ENCODE data around the gene BBS1. TPM values are rescaled to one million over a fixed set of nuclear protein-coding genes. Genes with fewer than 3 reads are reported as not detected.

The BBS1 gene
- total RNA-seq, 1 donor from 2014 or later: 18.8 TPM

DNA sequence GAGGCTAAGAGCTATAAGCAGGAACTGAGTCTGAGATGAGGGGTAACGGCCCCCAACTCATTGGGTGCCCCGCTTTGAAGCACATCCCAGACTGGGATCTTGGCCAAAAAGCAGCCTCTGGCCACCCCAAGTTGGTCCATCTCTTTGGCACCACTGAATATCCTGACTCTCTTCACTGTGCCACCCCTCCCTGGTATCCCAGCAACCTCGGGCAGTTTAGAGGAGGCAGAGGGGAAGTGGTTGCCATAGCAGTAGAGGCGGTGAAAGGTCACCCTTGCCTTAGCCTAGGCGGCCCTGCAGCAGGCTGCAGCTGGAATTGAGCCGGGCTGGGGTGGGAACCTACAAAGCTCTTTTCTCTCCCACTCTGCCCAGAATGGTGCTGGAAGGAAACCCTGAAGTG is 42.7 kb upstream of the BBS1 start:
- Mint-ChIP-seq H3K27ac (ENCODE audit: unreplicated experiment) (no peak overlapping the region), H3K4me1 (ENCODE audit: low read depth, unreplicated experiment) (peaks cover 1% of the 10 kb centered on the region), H3K36me3 (ENCODE audit: low read depth, unreplicated experiment) (peaks cover 9% of the 10 kb centered on the region), H3K4me3 (ENCODE audit: unreplicated experiment) (peak overlapping the region; percentile 87), H3K9me3 (ENCODE audit: unreplicated experiment) (no peaks in the 10 kb centered on the region), H3K27me3 (ENCODE audit: low read depth, unreplicated experiment) (peaks cover 2% of the 10 kb centered on the region)
- FAIRE-seq (no peak), DNase-seq (ENCODE audit: low read depth) (no peak)
- H3K4me3 ChIP-seq (ENCODE audit: insufficient read depth, low read depth, low read length): peak overlapping the region; percentile 67
- H3K9ac ChIP-seq (ENCODE audit: low read length): peak overlapping the region; percentile 83
- no peaks in the 10 kb centered on the region for H3K9me3 ChIP-seq (ENCODE audit: insufficient read depth, low read depth, low read length)
- H3K4me1 ChIP-seq (ENCODE audit: insufficient read depth, low read length): peaks cover 10% of the 10 kb centered on the region
- TF ChIP-seq, protein P1, sequence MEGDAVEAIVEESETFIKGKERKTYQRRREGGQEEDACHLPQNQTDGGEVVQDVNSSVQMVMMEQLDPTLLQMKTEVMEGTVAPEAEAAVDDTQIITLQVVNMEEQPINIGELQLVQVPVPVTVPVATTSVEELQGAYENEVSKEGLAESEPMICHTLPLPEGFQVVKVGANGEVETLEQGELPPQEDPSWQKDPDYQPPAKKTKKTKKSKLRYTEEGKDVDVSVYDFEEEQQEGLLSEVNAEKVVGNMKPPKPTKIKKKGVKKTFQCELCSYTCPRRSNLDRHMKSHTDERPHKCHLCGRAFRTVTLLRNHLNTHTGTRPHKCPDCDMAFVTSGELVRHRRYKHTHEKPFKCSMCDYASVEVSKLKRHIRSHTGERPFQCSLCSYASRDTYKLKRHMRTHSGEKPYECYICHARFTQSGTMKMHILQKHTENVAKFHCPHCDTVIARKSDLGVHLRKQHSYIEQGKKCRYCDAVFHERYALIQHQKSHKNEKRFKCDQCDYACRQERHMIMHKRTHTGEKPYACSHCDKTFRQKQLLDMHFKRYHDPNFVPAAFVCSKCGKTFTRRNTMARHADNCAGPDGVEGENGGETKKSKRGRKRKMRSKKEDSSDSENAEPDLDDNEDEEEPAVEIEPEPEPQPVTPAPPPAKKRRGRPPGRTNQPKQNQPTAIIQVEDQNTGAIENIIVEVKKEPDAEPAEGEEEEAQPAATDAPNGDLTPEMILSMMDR (IDR thresholded peaks at IDR 0.05; ENCODE audit: insufficient read depth, low read depth, low read length): no peak
- no peak for TF ChIP-seq EZH2 (IDR thresholded peaks at IDR 0.05; ENCODE audit: insufficient read depth, low read length)
- no peak overlapping the region for H3K27ac ChIP-seq (ENCODE audit: low read depth, low read length)
- H3K4me2 ChIP-seq (ENCODE audit: low read length): peak overlapping the region; percentile 98
- H2AFZ ChIP-seq (ENCODE audit: low read depth, low read length): peak overlapping the region; percentile 67
- no peaks in the 10 kb centered on the region for H3K27me3 ChIP-seq (ENCODE audit: insufficient read depth, low read length)
- peaks cover 10% of the 10 kb centered on the region for H4K20me1 ChIP-seq (ENCODE audit: insufficient read depth, low read length)
- no peaks in the 10 kb centered on the region for H3K36me3 ChIP-seq (ENCODE audit: insufficient read depth, low read length)
- no peaks in the 10 kb centered on the region for H3K79me2 ChIP-seq (ENCODE audit: insufficient read depth, low read length)

DNA sequence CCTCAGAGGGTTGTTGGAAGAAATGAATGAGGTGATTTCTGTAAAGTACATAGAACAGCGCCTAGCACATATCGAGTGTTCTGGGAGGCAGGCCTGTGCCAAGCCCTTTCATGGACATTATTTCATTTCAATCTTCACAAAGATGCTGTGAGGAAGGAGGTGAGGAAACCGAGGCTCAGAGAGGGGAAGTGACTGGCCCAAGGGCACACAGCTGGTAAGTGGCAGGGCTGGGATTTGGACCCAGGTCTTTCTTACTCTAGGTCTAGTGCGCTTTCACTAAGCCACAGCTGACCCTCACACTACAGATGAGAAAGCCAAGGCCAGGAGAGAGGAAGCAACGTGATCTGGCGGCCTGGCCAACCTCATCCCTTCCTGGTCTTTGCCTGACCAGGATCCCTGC is 41.7 kb upstream of the BBS1 start:
- H2AFZ ChIP-seq (ENCODE audit: low read depth, low read length): no peak overlapping the region
- H3K27me3 ChIP-seq (ENCODE audit: insufficient read depth, low read length): no peaks in the 10 kb centered on the region
- Mint-ChIP-seq H3K4me3 (ENCODE audit: unreplicated experiment) (peak overlapping the region; percentile 34), H3K4me1 (ENCODE audit: low read depth, unreplicated experiment) (no peaks in the 10 kb centered on the region), H3K36me3 (ENCODE audit: low read depth, unreplicated experiment) (peaks cover 12% of the 10 kb centered on the region), H3K9me3 (ENCODE audit: unreplicated experiment) (no peaks in the 10 kb centered on the region), H3K27me3 (ENCODE audit: low read depth, unreplicated experiment) (peaks cover 2% of the 10 kb centered on the region), H3K27ac (ENCODE audit: unreplicated experiment) (peak overlapping the region; percentile 53)
- no peak for TF ChIP-seq EZH2 (IDR thresholded peaks at IDR 0.05; ENCODE audit: insufficient read depth, low read length)
- TF ChIP-seq, protein P1 (IDR thresholded peaks at IDR 0.05; ENCODE audit: insufficient read depth, low read depth, low read length): no peak
- no peak overlapping the region for H3K4me2 ChIP-seq (ENCODE audit: low read length)
- DNase-seq (ENCODE audit: low read depth) (no peak), FAIRE-seq (no peak)
- H3K4me1 ChIP-seq (ENCODE audit: insufficient read depth, low read length): peaks cover 10% of the 10 kb centered on the region
- no peaks in the 10 kb centered on the region for H3K79me2 ChIP-seq (ENCODE audit: insufficient read depth, low read length)
- no peak overlapping the region for H3K27ac ChIP-seq (ENCODE audit: low read depth, low read length)
- H3K36me3 ChIP-seq (ENCODE audit: insufficient read depth, low read length): no peaks in the 10 kb centered on the region
- no peak overlapping the region for H3K4me3 ChIP-seq (ENCODE audit: insufficient read depth, low read depth, low read length)
- peaks cover 10% of the 10 kb centered on the region for H4K20me1 ChIP-seq (ENCODE audit: insufficient read depth, low read length)
- H3K9me3 ChIP-seq (ENCODE audit: insufficient read depth, low read depth, low read length): no peaks in the 10 kb centered on the region
- no peak overlapping the region for H3K9ac ChIP-seq (ENCODE audit: low read length)

DNA sequence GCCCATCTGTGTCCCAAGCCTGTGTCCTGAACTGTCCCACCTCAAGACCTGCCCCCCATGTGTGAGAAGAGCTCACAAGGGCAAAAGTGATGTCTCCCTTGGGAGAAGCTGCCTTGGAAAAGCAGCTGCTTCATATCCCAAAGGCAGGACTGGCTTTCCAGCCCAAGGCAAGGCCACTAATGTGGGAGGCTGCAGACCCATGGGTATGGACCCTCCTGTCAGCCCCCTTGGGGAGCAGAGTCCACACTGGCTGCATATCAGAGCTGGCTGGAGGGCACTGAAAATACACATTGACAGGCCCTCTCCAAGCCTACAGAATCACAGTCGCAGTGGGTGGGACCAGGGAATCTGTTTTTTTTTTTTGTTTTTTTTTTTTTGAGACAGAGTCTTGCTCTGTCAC is 41.0 kb upstream of the BBS1 start:
- Mint-ChIP-seq H3K27ac (ENCODE audit: unreplicated experiment) (no peak overlapping the region), H3K27me3 (ENCODE audit: low read depth, unreplicated experiment) (peaks cover 2% of the 10 kb centered on the region), H3K4me3 (ENCODE audit: unreplicated experiment) (no peak overlapping the region), H3K4me1 (ENCODE audit: low read depth, unreplicated experiment) (no peaks in the 10 kb centered on the region), H3K36me3 (ENCODE audit: low read depth, unreplicated experiment) (peaks cover 12% of the 10 kb centered on the region), H3K9me3 (ENCODE audit: unreplicated experiment) (no peaks in the 10 kb centered on the region)
- FAIRE-seq (no peak), DNase-seq (ENCODE audit: low read depth) (no peak)
- peaks cover 10% of the 10 kb centered on the region for H3K4me1 ChIP-seq (ENCODE audit: insufficient read depth, low read length)
- H3K27me3 ChIP-seq (ENCODE audit: insufficient read depth, low read length): no peaks in the 10 kb centered on the region
- no peak overlapping the region for H3K4me2 ChIP-seq (ENCODE audit: low read length)
- no peaks in the 10 kb centered on the region for H3K9me3 ChIP-seq (ENCODE audit: insufficient read depth, low read depth, low read length)
- TF ChIP-seq EZH2 (IDR thresholded peaks at IDR 0.05; ENCODE audit: insufficient read depth, low read length): no peak
- TF ChIP-seq, protein P1 (IDR thresholded peaks at IDR 0.05; ENCODE audit: insufficient read depth, low read depth, low read length): no peak
- peaks cover 10% of the 10 kb centered on the region for H4K20me1 ChIP-seq (ENCODE audit: insufficient read depth, low read length)
- H3K4me3 ChIP-seq (ENCODE audit: insufficient read depth, low read depth, low read length): no peak overlapping the region
- no peaks in the 10 kb centered on the region for H3K79me2 ChIP-seq (ENCODE audit: insufficient read depth, low read length)
- no peak overlapping the region for H2AFZ ChIP-seq (ENCODE audit: low read depth, low read length)
- H3K36me3 ChIP-seq (ENCODE audit: insufficient read depth, low read length): no peaks in the 10 kb centered on the region
- no peak overlapping the region for H3K9ac ChIP-seq (ENCODE audit: low read length)
- H3K27ac ChIP-seq (ENCODE audit: low read depth, low read length): no peak overlapping the region

Measured in astrocyte (in vitro differentiated cells and primary cell).